GM23338 (cell line): ENCODE data around the gene URM1.

Experiments
- CREB1 ChIP-seq: fragments of 250-450 bp; sonication (Bioruptor Pico); IDR thresholded peaks from 2 replicates; pipeline ENCODE4 v1.5.0; 2020; ENCODE audit warnings: low read depth, mild to moderate bottlenecking, moderate library complexity
- CTCF ChIP-seq, 2 experiments: fragments of 200-600 bp in 1 of 2; sonication (generic) in 1 of 2; conservative IDR thresholded peaks; 2 replicates each; pipeline versions ENCODE4 v1.5.1 to v1.6.1; 2016 to 2017; ENCODE audit warnings: antibody characterized with exemption in 2 of 2, low read depth in 2 of 2, mild to moderate bottlenecking in 2 of 2, moderate library complexity in 1 of 2
- ETS1 ChIP-seq: IDR thresholded peaks from 2 replicates; pipeline ENCODE4 v1.6.1; 2016; ENCODE audit warnings: antibody characterized with exemption
- EZH2 ChIP-seq: fragments of 200-600 bp; sonication (generic); IDR thresholded peaks from one replicate; pipeline ENCODE4 v1.8.0; 2017; ENCODE audit warnings: antibody characterized with exemption, mild to moderate bottlenecking, low read depth; ENCODE audit not compliant: unreplicated experiment
- EZH2phosphoT487 ChIP-seq: fragments of 200-600 bp; sonication (generic); IDR thresholded peaks from one replicate; pipeline ENCODE4 v1.8.1; 2018; ENCODE audit warnings: antibody characterized with exemption; ENCODE audit not compliant: unreplicated experiment
- NANOG ChIP-seq: IDR thresholded peaks from 2 replicates; pipeline ENCODE4 v1.6.1; 2016; ENCODE audit warnings: antibody characterized with exemption, borderline replicate concordance
- POLR2AphosphoS5 ChIP-seq: IDR thresholded peaks from 2 replicates; pipeline ENCODE4 v1.6.1; 2016; ENCODE audit warnings: antibody characterized with exemption, low read depth
- REST ChIP-seq: IDR thresholded peaks from one replicate; pipeline ENCODE4 v1.6.1; 2018; ENCODE audit warnings: antibody characterized with exemption; ENCODE audit not compliant: unreplicated experiment
- STAT1 ChIP-seq: IDR thresholded peaks from one replicate; pipeline ENCODE4 v1.6.1; 2016; ENCODE audit warnings: antibody characterized with exemption; ENCODE audit not compliant: unreplicated experiment
- ZNF114 ChIP-seq: fragments of 250-450 bp; sonication (Bioruptor Pico); IDR thresholded peaks from 2 replicates; pipeline ENCODE4 v1.5.0; 2020; ENCODE audit warnings: mild to moderate bottlenecking, moderate library complexity

DNA sequence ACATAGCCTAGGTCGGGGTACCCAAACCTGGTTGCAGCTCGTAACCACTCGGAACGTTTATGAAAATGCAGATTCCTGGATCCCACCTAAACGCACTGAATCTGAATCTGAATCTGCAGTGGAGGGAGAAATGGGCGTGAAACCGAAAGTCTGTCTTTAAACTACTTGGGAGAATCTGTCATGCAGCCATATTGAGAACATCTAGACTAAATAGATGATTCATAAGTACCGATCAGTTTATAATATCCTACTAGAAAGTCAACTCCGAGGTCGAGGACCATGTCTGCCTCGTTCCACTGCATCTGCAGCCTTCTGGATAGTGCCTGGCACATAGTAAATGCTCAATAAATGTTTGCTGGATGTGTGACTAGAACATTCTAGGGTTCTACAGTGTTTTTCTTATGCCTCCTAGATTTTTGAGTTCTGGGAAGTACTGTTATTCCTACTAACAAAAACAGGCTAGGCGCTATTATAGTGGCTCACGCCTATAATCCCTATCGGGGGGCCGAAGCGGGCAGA is 47.9 kb upstream of the URM1 start:
- TF ChIP-seq CTCF (conservative IDR thresholded peaks at IDR 0.05; ENCODE audit: low read depth in 2 of 2), result no peak
- no peak for TF ChIP-seq EZH2
- TF ChIP-seq STAT1, result no peak
- TF ChIP-seq POLR2AphosphoS5, result no peak
- TF ChIP-seq NANOG, result no peak
- no peak for TF ChIP-seq CREB1
- no peak for TF ChIP-seq REST
- TF ChIP-seq ETS1, result no peak
- TF ChIP-seq ZNF114 (CRISPR knock-in tag), result no peak
- no peak for TF ChIP-seq EZH2phosphoT487
